Ovary (tissue), 9 donors: ENCODE results near the gene ACTR1A. TPM values are rescaled to one million over a fixed set of nuclear protein-coding genes. Genes with fewer than 3 reads are reported as not detected.
"Not testable (repeated sequence)": the region's sequence is repeated elsewhere in the genome, so short reads cannot be mapped to it uniquely, and the experiment has no call there.

Experiments
- DNase-seq, 5 donors: peaks; one replicate each; pipeline ENCODE4 v3.0.0-alpha.2; 2019 to 2020
- H3K27ac ChIP-seq, 2 donors: fragments of 200-600 bp; one replicate each; pipeline versions ENCODE4 v1.5.1 to v1.8.0; 2019 to 2022
- H3K27me3 ChIP-seq: fragments of 200-600 bp; one replicate; pipeline ENCODE4 v1.8.0; 2022
- H3K36me3 ChIP-seq: fragments of 200-600 bp; sonication (generic); one replicate; pipeline ENCODE4 v1.5.1; 2019
- H3K4me1 ChIP-seq: one replicate; pipeline ENCODE4 v1.8.1; 2013; ENCODE audit warnings: mild to moderate bottlenecking, moderate library complexity; ENCODE audit not compliant: insufficient read depth
- H3K4me3 ChIP-seq: fragments of 200-600 bp; sonication (generic); one replicate; pipeline ENCODE4 v1.5.1; 2017
- H3K9me3 ChIP-seq, 2 donors: fragments of 200-600 bp in 1 of 2; sonication (generic) in 1 of 2; one replicate each; pipeline versions ENCODE4 v1.5.1 to v1.8.1; 2013 to 2019; ENCODE audit warnings: mild to moderate bottlenecking in 1 of 2, moderate library complexity in 1 of 2
- EP300 ChIP-seq: sonication (generic); formaldehyde crosslinking; IDR thresholded peaks from one replicate; pipeline ENCODE4 v1.6.1; 2017; ENCODE audit warnings: antibody characterized with exemption
- POLR2A ChIP-seq: fragments of 450-650 bp; IDR thresholded peaks from one replicate; pipeline ENCODE4 v1.6.1; 2017; ENCODE audit warnings: antibody characterized with exemption, mild to moderate bottlenecking, moderate library complexity
- WGBS, 3 donors: extraction: QIAGEN DNeasy Blood & Tissue Kit in 1 of 3; methylation state at CpG; one replicate each; pipeline versions ENCODE4 v1.1.5 to v1.1.7; 2013 to 2017; 5-methylcytosine and 5-hydroxymethylcytosine counted together
- intact Hi-C, 4 donors: fragments of 100-400 bp; cut with DNase I; formaldehyde crosslinking; loops; one replicate each; pipeline versions ENCODE4 v1.11.0 to v1.15.1; 2022 to 2023
- polyA plus RNA-seq, 2 donors: library from polyadenylated mRNA; stranded (reverse); fragments of 200-250 nt in 1 of 2; fragments of 350-450 nt in 1 of 2; fragmentation: Illumina TruSeq in 1 of 2; extraction: RNeasy Lipid Tissue Mini Kit (QIAGEN cat#74804) in 1 of 2; gene quantifications; one replicate each; pipeline ENCODE4 v1.2.3, GENCODE V29; 2013 to 2014
- total RNA-seq, 7 donors: library from RNA; depleted of rRNA in 2 of 7; stranded (reverse); fragments of >200 nt in 2 of 7; fragmentation: NEBNext Ultra II Directional in 3 of 7; extraction: Animal tissue kit (Norgen Biotek cat#: 25700) in 3 of 7; gene quantifications; one replicate each; pipeline versions ENCODE4 v1.1.0 to v1.2.4, GENCODE V29; 2016 to 2023
- TF ChIP-seq, protein P1 (sequence below), 3 donors: fragments of 450-650 bp in 2 of 3; fragments of 200-600 bp in 1 of 3; IDR thresholded peaks; one replicate each; pipeline versions ENCODE4 v1.5.1 to v1.8.0; 2016 to 2022; ENCODE audit warnings: antibody characterized with exemption in 3 of 3, mild to moderate bottlenecking in 1 of 3
- donor health status: DM: no; HTN: no; CAD: no; lungs with moderate emphysema.
- donor health status: DM: no; HTN: no; CAD: no.
- donor health status: Bipolar disorder and iron deficiency.
- donor health status: DM: yes; HTN: yes; CAD: no.
- donor health status: DM: no; HTN: no; CAD: no.
- donor health status: DM: yes; HTN: yes; CAD: no.

Gene ACTR1A
- total and polyA plus RNA-seq, 9 donors, result 38.0 to 83.6 (median 60.1) TPM

DNA sequence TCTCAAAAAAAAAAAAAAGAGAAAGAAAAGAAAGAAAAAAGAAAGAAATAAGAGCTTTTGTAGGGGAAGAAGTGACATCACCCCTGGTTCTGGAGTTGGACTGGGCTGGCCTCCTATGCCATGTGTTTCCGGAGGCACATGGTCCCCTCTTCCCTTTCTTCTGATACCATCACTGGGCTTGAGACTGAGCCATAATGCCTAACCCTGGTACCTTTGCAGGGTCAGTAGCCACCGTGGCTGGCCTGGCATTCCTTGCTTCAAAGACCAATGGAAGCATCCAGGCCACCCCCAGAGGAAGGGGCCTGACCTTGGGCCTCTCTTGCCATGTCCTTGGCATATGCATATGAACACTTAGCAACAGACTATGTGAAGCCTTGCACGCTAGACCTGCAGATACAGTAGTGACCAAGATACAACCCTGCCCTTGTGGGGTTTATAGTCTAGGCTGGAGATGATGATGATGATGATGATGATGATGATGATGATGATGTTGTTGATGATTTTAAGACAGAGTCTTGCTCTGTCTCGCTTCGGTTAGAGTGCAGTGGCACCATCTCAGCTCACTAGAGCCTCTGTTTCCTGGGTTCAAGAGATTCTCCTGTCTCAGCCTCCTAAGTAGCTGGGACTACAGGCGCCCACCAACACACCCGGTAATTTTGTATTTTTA is 33.1 kb upstream of the ACTR1A start:
- TF ChIP-seq POLR2A (no peak), EP300 (no peak)
- TF ChIP-seq, protein P1, sequence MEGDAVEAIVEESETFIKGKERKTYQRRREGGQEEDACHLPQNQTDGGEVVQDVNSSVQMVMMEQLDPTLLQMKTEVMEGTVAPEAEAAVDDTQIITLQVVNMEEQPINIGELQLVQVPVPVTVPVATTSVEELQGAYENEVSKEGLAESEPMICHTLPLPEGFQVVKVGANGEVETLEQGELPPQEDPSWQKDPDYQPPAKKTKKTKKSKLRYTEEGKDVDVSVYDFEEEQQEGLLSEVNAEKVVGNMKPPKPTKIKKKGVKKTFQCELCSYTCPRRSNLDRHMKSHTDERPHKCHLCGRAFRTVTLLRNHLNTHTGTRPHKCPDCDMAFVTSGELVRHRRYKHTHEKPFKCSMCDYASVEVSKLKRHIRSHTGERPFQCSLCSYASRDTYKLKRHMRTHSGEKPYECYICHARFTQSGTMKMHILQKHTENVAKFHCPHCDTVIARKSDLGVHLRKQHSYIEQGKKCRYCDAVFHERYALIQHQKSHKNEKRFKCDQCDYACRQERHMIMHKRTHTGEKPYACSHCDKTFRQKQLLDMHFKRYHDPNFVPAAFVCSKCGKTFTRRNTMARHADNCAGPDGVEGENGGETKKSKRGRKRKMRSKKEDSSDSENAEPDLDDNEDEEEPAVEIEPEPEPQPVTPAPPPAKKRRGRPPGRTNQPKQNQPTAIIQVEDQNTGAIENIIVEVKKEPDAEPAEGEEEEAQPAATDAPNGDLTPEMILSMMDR (IDR thresholded peaks at IDR 0.05), result no peak
- Histone ChIP-seq H3K9me3 (no peaks in the 10 kb centered on the region), H3K4me3 (no peak overlapping the region), H3K36me3 (no peaks in the 10 kb centered on the region), H3K27me3 (no peaks in the 10 kb centered on the region), H3K4me1 (no peaks in the 10 kb centered on the region), H3K27ac (no peak overlapping the region)
- intact Hi-C loops, result no loop called here
- 92 to 93% (median 92%) methylated on average over 7 of the region's 7 CpGs for whole genome bisulfite sequencing, 3 donors
- DNase-seq, result no peak

DNA sequence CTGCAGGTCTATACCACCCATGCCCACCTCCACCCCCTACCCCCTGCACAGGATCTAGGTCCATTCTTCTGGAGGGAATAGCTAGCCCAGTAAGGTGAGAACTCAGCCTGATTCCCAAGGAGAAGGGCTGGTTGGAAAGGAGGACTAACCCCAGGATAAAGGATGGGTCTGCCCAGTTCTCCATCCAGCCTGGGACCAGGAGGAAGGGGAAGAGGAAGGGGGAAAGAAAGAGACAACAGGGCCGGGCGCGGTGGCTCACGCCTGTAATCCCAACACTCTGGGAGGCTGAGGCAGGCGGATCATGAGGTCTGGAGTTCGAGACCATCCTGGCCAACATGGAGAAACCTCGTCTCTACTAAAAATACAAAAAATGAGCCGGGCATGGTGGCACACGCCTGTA is 32.5 kb upstream of the ACTR1A start:
- H3K27me3 ChIP-seq, H3K36me3 ChIP-seq, intact Hi-C loops, H3K9me3 ChIP-seq, H3K4me1 ChIP-seq, H3K4me3 ChIP-seq, H3K27ac ChIP-seq: not testable (repeated sequence)
- WGBS, 3 donors, result 95 to 98% (median 97%) methylated on average over 9 of the region's 9 CpGs
- DNase-seq, result peak in 1 of 5 donors; percentile 9

DNA sequence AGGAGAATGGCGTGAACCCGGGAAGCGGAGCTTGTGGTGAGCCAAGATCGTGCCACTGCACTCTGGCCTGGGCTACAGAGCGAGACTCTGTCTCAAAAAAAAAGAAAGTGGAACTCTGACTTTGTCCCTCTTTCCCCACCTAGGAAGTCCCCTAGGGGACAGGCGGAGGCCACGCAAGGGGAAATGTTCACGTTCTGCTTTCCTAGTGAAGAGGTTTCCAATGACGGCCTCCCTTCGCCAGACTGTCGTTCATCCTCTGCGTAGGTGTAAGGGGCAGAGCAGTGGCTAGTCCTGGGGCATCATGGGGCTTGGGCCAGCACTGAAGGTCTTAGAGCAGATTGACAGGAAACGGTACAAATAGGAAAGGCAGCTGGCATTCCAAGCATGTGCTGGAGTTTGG is 31.8 kb upstream of the ACTR1A start:
- Histone ChIP-seq H3K4me1 (no peaks in the 10 kb centered on the region), H3K36me3 (no peaks in the 10 kb centered on the region), H3K4me3 (no peak overlapping the region), H3K27ac (no peak overlapping the region), H3K9me3 (no peaks in the 10 kb centered on the region), H3K27me3 (no peaks in the 10 kb centered on the region)
- WGBS, 3 donors, result 94 to 95% (median 95%) methylated on average over 13 of the region's 13 CpGs
- DNase-seq, result peak in 1 of 5 donors; percentile 5
- TF ChIP-seq POLR2A (no peak), EP300 (no peak)
- TF ChIP-seq, protein P1 (IDR thresholded peaks at IDR 0.05), result no peak
- intact Hi-C loops, result no loop called here

DNA sequence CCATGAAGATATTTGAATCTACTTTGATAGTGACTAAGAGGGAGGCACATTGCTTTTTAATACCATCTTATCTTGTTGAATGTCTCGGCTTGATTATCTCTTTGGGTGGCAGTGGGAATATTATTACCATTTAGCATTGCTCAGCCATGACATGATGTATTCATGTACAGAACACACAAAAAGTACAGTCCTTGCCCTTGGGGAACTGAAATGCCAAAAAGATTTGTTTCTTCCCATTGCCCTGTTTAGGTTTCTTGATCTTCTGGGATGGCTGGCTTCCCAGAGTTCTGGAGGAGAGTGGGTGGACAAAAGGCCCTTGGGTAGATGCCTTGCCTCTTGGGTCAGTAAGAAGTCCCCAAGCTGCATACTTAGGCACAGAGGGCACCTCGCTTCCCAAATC is 25.0 kb upstream of the ACTR1A start:
- no peaks in the 10 kb centered on the region for H3K36me3 ChIP-seq
- no peak overlapping the region for H3K4me3 ChIP-seq
- no peaks in the 10 kb centered on the region for H3K9me3 ChIP-seq
- 62 to 71% (median 64%) methylated on average over 2 of the region's 2 CpGs for WGBS, 3 donors
- TF ChIP-seq, protein P1 (IDR thresholded peaks at IDR 0.05), result no peak
- no peak for TF ChIP-seq POLR2A
- no peak for TF ChIP-seq EP300
- no peak overlapping the region for H3K27ac ChIP-seq
- intact Hi-C loops, result no loop called here
- peaks cover 9% of the 10 kb centered on the region for H3K4me1 ChIP-seq
- H3K27me3 ChIP-seq, result no peaks in the 10 kb centered on the region
- DNase-seq, result no peak

DNA sequence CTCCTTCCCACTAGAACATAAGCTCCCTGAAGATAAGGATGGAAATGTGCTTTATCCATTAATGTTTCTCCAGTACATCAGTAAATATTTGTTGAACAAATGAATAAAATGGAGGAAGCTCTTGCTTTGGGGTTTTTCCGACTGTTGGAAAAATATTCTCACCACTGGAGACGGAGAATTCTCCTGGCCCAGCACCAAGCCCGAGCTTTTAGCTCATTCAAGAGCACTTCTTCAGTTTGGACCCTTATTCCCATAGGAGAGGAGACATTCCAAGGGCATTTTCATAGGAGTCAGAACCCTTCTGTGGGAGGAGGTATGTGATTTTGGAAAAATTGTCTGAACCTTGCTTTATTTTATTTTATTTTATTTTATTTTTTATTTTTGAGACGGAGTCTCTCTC is 22.2 kb upstream of the ACTR1A start:
- H3K4me3 ChIP-seq, result no peak overlapping the region
- no peaks in the 10 kb centered on the region for H3K36me3 ChIP-seq
- H3K27me3 ChIP-seq, result no peaks in the 10 kb centered on the region
- peaks cover 9% of the 10 kb centered on the region for H3K4me1 ChIP-seq
- intact Hi-C loops, result loop anchor here in 1 of 4 donors (5.0 kb wide), 1 partner anchor 33 kb away; no protein-coding TSS in a partner anchor
- no peak for TF ChIP-seq EP300
- TF ChIP-seq, protein P1 (IDR thresholded peaks at IDR 0.05), result no peak
- no peak for TF ChIP-seq POLR2A
- DNase-seq, result peak in 1 of 5 donors; percentile 10
- H3K9me3 ChIP-seq, result no peaks in the 10 kb centered on the region
- H3K27ac ChIP-seq, result no peak overlapping the region
- WGBS, 3 donors, result 46 to 64% (median 52%) methylated on average over 4 of the region's 4 CpGs
